ENCODE data around the gene LSM2.

The LSM2 gene

DNA sequence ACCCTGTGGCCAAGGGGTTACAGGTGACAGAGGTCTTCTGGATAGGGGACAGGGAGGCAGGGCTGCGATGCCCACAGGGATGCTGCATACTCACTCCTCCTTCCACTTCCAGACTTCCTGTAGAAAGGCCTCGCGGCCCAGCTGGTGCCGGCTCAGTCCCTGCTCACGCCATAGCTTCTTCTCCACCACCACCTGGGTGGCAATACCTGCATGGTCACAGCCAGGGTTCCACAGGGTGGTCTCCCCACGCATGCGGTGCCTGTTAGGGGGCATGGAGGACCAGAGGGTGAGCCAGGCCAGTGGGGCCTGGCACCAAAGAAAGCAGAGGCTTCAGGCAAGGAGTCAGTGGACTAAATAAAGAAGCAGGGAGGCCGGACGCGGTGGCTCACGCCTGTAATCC lies 21.3 kb downstream of the LSM2 start:
- no peak for DNase-seq (ENCODE audit: low read depth in 1 of 2, low spot score in 1 of 2)
- in situ Hi-C loops (cut with HindIII; ENCODE audit: low pct_unique_long_range_greater_than_20kb, low sequenced_read_pairs) = no loop called here
- no peak for TF ChIP-seq JUND (IDR thresholded peaks at IDR 0.05; ENCODE audit: low read depth)

DNA sequence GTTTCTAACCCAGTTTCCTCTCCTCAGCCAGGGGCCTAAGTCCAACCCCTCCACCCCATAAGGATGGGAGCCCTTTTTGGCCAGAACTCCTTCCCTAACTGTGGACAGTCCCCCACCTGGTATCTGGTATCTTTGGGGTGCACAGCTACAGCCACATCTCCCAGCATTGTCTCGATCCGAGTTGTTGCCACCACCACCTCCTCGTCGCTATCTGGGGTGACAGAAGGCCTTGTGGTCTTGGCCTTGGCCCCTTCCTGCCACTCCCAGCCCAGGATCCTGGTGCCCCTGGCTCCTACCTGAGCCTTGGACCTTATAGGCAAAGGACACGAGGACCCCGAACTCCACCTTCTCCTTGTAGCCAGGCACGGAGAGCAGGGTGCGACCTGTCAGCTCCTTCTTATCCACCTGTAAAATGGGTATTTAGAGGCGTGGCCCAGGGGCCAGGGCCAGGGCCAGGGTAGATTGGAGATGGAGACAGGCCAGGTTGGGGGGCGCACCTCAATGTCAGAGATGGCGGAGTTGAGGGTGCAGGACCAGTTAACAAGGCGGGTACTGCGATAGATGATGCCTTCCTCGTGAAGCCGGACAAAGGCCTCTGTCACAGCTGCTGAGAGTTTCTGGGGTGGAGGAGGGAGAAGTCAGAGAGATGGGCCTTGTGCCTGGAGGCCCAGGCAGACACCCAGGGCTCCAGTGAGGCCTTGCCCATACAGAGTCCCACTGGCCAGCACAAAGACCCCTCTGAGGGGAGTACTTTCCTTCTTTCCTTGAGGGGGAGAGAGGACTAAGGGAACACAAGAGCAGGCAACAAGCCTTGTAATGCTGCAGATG lies 22.5 kb downstream of the LSM2 start:
- no peak for DNase-seq (ENCODE audit: low read depth in 1 of 2, low spot score in 1 of 2)

DNA sequence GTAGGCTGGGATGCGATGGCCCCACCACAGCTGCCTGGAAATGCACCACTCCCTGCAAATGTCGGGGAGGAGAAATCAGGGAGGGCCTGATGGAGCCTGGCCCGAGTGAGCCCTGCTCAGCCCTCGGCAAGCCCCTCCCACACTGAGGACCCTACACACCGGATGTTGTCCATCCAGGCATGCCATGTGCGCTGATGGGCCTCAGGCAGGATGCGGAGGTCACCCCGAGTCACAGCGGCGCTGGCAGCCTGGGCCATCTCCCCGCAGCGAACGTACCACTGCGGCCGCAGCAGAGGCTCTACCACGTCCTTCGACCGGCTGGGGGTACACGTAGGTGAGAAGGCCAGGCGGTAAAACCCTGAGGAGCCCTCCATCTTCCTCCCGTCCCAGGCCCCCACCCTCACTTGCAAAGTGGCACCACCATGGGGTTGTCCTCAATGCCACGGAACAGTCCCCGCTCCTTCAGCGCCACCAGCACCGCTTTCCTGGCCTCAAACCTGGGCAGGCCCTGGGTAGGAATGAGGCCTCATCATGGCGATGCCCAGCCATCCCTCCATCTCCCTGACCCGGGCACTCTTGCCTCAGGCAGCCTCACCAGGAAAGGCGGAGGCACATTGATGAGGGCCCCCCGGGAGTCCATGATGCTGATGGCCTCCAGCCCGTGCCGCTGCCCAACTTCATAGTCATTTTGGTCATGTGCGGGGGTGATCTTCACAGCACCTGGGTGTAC lies 24.5 kb downstream of the LSM2 start:
- in situ Hi-C loops (cut with HindIII; ENCODE audit: low pct_unique_long_range_greater_than_20kb, low sequenced_read_pairs) = no loop called here
- no peak for TF ChIP-seq JUND (IDR thresholded peaks at IDR 0.05; ENCODE audit: low read depth)
- DNase-seq (ENCODE audit: low read depth in 1 of 2, low spot score in 1 of 2) = no peak

More for the DNA sequence above, 22.5 kb downstream of the LSM2 start:
- in situ Hi-C loops (cut with HindIII; ENCODE audit: low pct_unique_long_range_greater_than_20kb, low sequenced_read_pairs) = no loop called here
- no peak for TF ChIP-seq JUND (IDR thresholded peaks at IDR 0.05; ENCODE audit: low read depth)

DNA sequence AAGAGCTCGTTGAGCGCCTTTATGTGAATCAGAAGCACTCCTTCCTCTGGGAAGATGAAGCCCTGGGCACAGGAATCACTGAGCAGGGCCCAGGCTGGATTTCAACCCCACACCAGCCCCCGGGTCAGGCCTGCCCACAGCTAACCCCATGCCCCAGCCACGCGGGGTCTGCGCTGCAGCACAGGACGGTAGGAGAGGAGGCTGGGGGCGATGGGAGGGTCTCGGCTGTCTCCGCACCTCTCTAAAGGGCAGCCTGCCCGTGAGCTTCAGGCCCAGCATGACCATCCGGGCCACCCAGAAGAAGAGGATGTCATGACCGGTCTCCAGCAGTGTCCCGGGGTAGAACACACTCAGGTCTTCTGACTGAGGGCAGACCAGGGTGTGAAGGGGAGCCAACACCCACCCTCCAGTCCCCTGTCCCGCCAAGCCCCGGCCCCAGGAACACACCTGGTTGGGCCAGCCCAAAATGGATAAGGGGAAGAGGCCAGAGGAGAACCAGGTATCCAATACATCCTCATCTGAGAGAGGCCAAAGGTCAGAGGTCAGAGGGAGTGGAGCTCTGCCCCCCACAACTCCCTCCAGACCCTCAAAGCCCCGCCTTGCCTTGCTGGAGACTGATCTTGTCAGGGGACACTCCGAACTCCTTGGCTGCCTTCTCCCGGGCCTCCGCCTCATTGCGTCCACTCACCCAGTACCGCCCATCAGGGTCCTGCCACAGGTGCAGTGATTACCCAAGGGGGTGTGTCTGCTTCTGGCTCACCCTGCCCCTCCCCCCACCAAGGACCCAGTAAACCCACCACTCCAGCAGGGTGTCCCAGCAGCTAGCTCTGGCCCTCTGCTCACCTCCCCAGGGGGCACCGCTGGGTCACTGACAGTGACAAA lies 25.3 kb downstream of the LSM2 start:
- in situ Hi-C loops (cut with HindIII; ENCODE audit: low pct_unique_long_range_greater_than_20kb, low sequenced_read_pairs) = no loop called here
- no peak for DNase-seq (ENCODE audit: low read depth in 1 of 2, low spot score in 1 of 2)
- TF ChIP-seq JUND (IDR thresholded peaks at IDR 0.05; ENCODE audit: low read depth) = no peak

DNA sequence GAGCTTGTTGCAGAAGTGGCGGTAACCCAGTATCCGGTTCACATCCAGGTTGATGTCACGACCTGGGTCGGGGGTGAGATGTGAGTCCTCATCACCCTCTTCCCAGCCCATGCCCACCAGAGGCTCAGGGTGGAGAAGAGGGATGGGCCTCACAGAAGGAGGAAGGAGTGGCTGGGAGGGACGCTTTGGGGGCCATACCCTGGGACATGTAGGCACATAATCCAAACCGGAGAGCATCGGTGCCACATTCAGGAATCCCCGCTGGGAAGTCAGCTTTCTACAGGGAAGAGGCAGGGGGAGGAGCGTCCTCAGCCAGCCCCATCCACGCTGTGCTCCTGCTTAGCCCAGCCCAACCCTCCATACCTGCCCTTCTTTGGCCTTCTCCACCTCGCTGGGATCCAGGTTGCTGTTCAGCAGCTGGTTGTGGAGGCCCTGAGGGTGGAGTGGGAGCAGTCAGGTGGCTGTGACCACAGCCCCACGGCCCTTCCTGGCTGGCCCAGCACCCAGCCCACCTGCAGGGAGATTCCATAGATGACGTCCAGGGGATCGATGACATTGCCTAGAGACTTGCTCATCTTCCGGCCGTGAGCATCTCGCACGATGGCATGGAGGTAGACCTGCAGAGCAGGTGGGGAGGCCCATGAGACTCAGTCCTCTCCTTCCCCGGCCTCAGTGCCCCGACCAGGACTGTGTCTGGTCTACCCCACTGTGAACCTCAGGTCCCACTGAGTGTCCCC lies 26.1 kb downstream of the LSM2 start:
- in situ Hi-C loops (cut with HindIII; ENCODE audit: low pct_unique_long_range_greater_than_20kb, low sequenced_read_pairs) = no loop called here
- DNase-seq (ENCODE audit: low read depth in 1 of 2, low spot score in 1 of 2) = no peak
- TF ChIP-seq JUND (IDR thresholded peaks at IDR 0.05; ENCODE audit: low read depth) = no peak

DNA sequence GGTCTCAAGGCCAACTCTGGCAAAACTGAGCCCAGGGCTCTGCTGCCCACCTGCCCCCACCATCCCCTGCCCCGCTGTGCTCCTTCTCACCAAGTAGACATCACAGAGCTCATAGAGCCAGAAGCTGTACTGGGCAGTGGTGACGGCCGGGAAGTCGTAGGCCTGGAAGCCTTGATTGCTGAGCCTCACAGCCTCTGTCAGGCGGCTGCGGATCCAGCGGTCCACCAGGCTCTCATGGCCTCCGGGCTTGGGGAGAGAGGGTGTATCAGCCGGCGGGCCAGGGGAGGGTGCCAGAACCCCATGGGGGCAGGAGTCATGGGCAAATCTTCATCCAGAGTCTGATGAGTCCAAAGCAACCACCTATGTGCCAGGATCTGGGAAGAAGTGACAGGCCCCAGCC lies 26.9 kb downstream of the LSM2 start:
- in situ Hi-C loops (cut with HindIII; ENCODE audit: low pct_unique_long_range_greater_than_20kb, low sequenced_read_pairs) = no loop called here
- DNase-seq (ENCODE audit: low read depth in 1 of 2, low spot score in 1 of 2) = no peak
- no peak for TF ChIP-seq JUND (IDR thresholded peaks at IDR 0.05; ENCODE audit: low read depth)

DNA sequence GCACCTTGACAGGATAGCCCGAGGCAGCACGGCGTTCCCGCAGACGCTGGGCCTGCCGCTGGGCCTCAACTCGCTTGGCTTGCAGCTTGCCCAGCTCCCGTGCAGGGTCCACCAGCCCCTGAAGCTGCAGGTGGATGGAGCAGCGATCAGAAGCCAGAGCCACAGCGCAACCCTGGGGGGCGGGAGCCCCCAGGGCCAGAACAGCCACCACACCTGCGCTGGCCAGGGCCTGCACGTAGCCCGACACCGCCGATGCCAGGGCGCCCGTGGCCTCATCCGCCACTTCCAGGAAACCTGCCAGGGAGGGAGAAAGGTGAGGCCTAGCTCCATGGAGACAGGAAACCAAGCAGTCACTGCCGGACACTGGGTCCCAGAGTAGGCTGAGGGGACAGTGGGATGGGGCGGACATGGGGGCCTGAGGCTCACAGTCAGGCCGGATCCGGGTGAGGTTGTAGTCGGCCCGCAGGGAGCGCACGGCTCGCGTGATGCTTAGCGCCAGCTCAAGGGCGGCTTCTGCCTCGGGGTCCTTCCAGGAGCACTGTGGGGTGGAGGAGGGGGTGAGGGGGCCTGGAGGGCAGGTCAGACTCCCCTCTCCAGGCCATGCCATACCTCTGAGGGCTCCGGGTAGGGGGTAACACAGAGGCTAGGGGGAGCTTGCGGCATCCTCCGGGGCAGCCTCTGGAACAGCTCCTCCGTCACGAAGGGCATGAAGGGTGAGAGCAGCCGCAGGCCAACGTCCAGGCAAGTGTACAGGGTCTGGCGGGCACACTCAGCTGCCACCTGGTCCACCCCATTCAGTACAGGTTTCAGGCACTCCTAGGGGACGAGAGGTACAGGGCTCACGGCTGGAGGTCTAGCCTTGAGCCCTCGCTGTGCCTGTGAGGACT lies 27.5 kb downstream of the LSM2 start:
- in situ Hi-C loops (cut with HindIII; ENCODE audit: low pct_unique_long_range_greater_than_20kb, low sequenced_read_pairs) = no loop called here
- no peak for DNase-seq (ENCODE audit: low read depth in 1 of 2, low spot score in 1 of 2)
- TF ChIP-seq JUND (IDR thresholded peaks at IDR 0.05; ENCODE audit: low read depth) = no peak

DNA sequence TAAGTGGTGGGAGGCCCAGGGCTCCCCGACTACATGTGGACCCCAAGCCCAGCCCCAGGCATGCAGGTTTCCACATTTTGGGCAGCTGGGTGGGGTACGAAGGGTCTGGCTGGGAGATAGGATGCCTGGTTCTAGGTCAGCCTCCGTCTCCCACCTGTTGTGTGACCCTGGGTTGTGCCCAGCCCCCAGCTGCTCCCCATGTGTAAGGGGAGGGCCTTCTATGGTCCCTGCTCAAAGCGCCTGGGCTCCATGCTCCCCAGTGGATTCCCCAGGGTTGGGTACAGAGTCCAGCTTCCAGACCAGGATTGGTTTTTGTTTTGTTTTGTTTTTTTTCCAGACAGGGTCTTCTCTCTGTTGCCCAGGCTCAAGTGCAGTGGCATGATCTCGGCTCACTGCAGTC lies 28.6 kb downstream of the LSM2 start:
- in situ Hi-C loops (cut with HindIII; ENCODE audit: low pct_unique_long_range_greater_than_20kb, low sequenced_read_pairs) = no loop called here
- DNase-seq (ENCODE audit: low read depth in 1 of 2, low spot score in 1 of 2) = no peak
- TF ChIP-seq JUND (IDR thresholded peaks at IDR 0.05; ENCODE audit: low read depth) = no peak

DNA sequence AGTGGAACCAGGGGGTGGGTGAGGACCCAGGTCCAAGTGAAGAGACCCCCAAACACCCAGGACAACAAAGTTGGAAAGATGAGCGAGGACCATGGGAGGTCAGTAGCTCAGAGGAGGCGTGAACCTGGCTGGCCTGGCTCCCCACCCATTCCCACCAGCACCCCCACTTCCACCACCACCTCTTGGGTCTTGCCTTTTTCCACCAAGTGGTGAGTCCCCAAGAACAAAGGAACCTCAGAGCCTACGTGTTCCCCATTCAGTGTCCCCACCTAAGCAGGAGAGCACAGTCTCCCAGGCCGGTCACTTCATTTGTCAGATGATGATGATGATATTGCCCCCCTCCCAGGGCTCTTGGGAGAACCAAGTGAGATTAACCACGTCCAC lies 29.1 kb downstream of the LSM2 start:
- in situ Hi-C loops (cut with HindIII; ENCODE audit: low pct_unique_long_range_greater_than_20kb, low sequenced_read_pairs) = no loop called here
- no peak for TF ChIP-seq JUND (IDR thresholded peaks at IDR 0.05; ENCODE audit: low read depth)
- no peak for DNase-seq (ENCODE audit: low read depth in 1 of 2, low spot score in 1 of 2)

DNA sequence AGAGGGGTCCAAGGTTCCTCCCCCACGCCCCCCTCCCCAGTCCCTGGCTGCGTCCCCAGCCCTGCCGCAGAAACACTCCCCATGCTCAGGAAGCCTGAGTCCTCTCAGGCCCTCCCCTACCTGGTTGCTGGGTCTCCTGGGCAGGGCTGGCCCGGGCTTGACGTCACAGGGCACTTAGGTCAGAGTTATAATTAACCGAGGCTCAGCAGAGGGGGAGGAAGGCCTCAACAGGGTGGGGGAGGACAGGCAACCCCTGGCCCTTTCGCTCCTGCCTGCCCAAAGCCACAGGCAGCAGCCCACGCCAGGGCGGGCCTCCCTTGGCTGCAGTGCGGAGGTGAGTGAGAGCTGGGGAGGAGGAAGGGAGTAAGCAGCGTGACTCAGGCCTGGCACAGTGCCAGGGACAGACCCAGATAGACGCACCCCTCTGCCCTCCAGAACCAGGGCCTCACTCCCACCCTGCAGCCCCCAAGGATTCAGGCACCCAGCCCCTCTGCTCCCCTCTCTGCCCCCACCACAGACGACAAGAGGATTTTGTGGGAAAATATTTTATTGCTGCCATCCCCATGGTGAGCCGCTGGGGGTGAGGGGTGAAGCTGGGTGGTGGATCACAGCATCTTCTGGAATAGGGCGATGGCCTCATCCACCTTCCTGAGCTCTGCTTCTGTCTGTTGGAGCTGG lies 29.6 kb downstream of the LSM2 start, which contains the start of gene VWA7:
Gene VWA7 (minus strand): TSS at position 340 of the 678 bp plus-strand sequence. CDS start 549 bp downstream, outside the sequence.
- TF ChIP-seq JUND (IDR thresholded peaks at IDR 0.05; ENCODE audit: low read depth) = no peak
- peak in 1 of 2 experiments; percentile 44 for DNase-seq (ENCODE audit: low read depth in 1 of 2, low spot score in 1 of 2)
- in situ Hi-C loops (cut with HindIII; ENCODE audit: low pct_unique_long_range_greater_than_20kb, low sequenced_read_pairs) = no loop called here
